RWPE2 (cell line): ENCODE data around the gene MCM10.
"Not testable (repeated sequence)": the region's sequence is repeated elsewhere in the genome, so short reads cannot be mapped to it uniquely, and the experiment has no call there.

Experiments
- ATAC-seq: fragments of 200-7000 bp; cut with Tn5 transposase; 3 replicates; pipeline ENCODE4 v1.9.1; 2021; ENCODE audit warnings: low read depth
- DNase-seq: peaks from one replicate; pipeline ENCODE4 v3.0.0-alpha.2; 2020; ENCODE audit warnings: low spot score
- H3K27ac ChIP-seq: fragments of 450-650 bp; 2 replicates; pipeline ENCODE4 v1.5.1; 2017; ENCODE audit warnings: mild to moderate bottlenecking; ENCODE audit not compliant: poor library complexity, severe bottlenecking
- H3K27me3 ChIP-seq: fragments of 250-450 bp; sonication (Bioruptor Pico); 2 replicates; pipeline ENCODE4 v1.5.1; 2021; ENCODE audit warnings: mild to moderate bottlenecking, moderate library complexity; ENCODE audit not compliant: insufficient read depth, poor library complexity, severe bottlenecking
- H3K36me3 ChIP-seq: fragments of 250-450 bp; sonication (Bioruptor Pico); 2 replicates; pipeline ENCODE4 v1.5.1; 2020; ENCODE audit warnings: low read depth, mild to moderate bottlenecking, moderate library complexity
- H3K4me1 ChIP-seq: fragments of 250-450 bp; sonication (Bioruptor Pico); 2 replicates; pipeline ENCODE4 v1.5.1; 2021; ENCODE audit warnings: mild to moderate bottlenecking, moderate library complexity; ENCODE audit not compliant: insufficient read depth, poor library complexity, severe bottlenecking
- H3K4me3 ChIP-seq: fragments of 250-450 bp; sonication (Bioruptor Pico); 2 replicates; pipeline ENCODE4 v1.5.1; 2021; ENCODE audit warnings: mild to moderate bottlenecking, moderate library complexity; ENCODE audit not compliant: severe bottlenecking
- H3K9me3 ChIP-seq: fragments of 250-450 bp; sonication (Bioruptor Pico); 2 replicates; pipeline ENCODE4 v1.5.1; 2021; ENCODE audit warnings: mild to moderate bottlenecking, moderate library complexity; ENCODE audit not compliant: severe bottlenecking
- TF ChIP-seq, protein P1 (sequence below): fragments of 450-650 bp; IDR thresholded peaks from one replicate; pipeline ENCODE4 v1.5.1; 2017; ENCODE audit warnings: mild to moderate bottlenecking, moderate library complexity; ENCODE audit not compliant: poor library complexity, severe bottlenecking

The MCM10 gene

DNA sequence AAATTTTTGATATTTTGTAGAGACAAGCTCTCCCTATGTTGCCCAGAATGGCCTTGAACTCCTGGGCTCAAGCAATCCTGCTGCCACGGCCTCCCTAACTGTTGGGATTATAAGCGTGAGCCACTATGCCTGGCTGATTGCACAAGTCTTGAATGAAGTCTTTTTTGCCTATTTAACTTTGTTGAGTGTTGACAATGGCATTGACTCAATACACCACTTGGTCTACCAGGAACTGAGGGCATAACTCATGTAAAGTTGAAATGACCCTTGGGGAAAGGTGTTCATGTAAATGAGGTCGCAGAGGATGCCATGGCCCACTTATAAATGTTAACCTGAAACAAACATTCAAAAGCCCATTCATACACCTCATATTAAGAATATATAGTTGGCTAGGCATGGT is 80.3 kb downstream of the MCM10 start:
- H3K4me3 ChIP-seq = no peak overlapping the region
- H3K4me1 ChIP-seq = no peaks in the 10 kb centered on the region
- no peaks in the 10 kb centered on the region for H3K36me3 ChIP-seq
- no peaks in the 10 kb centered on the region for H3K9me3 ChIP-seq
- no peak for DNase-seq
- no peak for ATAC-seq
- no peak overlapping the region for H3K27ac ChIP-seq
- no peaks in the 10 kb centered on the region for H3K27me3 ChIP-seq
- TF ChIP-seq, protein P1, sequence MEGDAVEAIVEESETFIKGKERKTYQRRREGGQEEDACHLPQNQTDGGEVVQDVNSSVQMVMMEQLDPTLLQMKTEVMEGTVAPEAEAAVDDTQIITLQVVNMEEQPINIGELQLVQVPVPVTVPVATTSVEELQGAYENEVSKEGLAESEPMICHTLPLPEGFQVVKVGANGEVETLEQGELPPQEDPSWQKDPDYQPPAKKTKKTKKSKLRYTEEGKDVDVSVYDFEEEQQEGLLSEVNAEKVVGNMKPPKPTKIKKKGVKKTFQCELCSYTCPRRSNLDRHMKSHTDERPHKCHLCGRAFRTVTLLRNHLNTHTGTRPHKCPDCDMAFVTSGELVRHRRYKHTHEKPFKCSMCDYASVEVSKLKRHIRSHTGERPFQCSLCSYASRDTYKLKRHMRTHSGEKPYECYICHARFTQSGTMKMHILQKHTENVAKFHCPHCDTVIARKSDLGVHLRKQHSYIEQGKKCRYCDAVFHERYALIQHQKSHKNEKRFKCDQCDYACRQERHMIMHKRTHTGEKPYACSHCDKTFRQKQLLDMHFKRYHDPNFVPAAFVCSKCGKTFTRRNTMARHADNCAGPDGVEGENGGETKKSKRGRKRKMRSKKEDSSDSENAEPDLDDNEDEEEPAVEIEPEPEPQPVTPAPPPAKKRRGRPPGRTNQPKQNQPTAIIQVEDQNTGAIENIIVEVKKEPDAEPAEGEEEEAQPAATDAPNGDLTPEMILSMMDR = no peak

DNA sequence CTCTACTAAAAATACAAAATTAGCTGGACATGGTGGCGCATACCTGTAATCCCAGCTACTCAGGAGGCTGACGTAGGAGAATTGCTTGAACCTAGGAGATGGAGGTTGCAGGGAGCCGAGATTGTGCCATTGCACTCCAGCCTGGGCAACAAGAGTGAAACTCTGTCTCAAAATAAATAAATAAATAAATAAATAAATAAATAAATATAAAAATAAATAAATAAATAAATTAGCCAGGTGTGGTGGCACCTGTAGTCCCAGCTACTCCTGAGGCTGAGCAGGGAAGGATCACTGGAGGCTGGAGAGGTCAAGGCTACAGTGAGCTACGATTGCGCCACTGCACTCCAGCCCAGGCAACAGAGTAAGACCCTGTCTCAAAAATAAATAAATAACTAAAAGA is 80.9 kb downstream of the MCM10 start:
- DNase-seq, H3K4me3 ChIP-seq, H3K27ac ChIP-seq, H3K4me1 ChIP-seq, H3K36me3 ChIP-seq, ATAC-seq, H3K27me3 ChIP-seq, H3K9me3 ChIP-seq: not testable (repeated sequence)

DNA sequence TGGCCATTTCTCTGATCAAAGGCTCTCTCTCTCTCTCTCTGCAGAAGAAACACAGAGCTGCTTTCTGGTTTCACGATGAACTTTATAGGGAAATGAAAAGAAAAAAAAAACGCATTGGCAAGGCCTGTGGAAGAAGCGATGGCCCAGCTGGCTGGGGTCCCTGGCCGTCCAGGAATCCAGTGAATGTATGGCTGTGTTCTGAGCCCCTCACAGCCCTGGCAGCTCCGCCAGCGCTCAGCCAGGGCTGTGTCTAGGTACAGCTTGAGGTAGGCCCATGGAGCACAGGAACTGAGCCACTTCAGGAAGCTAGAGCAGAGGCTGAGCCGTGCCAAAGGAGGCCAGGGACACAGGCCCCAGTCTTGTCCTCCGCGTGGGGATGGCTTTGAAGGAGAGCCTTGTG is 85.9 kb downstream of the MCM10 start:
- H3K27me3 ChIP-seq = no peaks in the 10 kb centered on the region
- H3K4me1 ChIP-seq = no peaks in the 10 kb centered on the region
- no peak overlapping the region for H3K27ac ChIP-seq
- H3K36me3 ChIP-seq = no peaks in the 10 kb centered on the region
- H3K4me3 ChIP-seq = no peak overlapping the region
- ATAC-seq (no peak), DNase-seq (no peak)
- TF ChIP-seq, protein P1 = no peak
- no peaks in the 10 kb centered on the region for H3K9me3 ChIP-seq

DNA sequence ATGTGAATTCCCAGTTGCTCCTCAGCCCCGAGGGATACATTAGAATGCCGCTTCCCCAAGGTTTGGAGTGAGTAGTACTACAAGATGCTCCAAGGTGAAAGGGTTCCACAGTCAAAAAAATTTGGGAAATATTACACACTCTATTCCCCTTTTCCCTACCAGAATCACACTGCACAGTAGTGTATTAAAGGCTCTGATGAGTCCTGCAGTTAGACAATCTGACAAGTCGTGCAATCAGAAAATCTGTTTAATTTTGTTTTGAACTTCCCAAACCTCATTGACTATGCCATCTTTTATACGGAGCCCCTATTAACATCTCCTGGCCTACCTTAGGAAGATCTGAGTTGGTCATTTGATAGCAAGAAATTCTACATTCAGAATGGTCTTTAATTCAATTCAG is 86.4 kb downstream of the MCM10 start:
- H3K27ac ChIP-seq = no peak overlapping the region
- H3K9me3 ChIP-seq = no peaks in the 10 kb centered on the region
- H3K4me3 ChIP-seq = no peak overlapping the region
- no peaks in the 10 kb centered on the region for H3K27me3 ChIP-seq
- TF ChIP-seq, protein P1 = no peak
- H3K36me3 ChIP-seq = no peaks in the 10 kb centered on the region
- no peaks in the 10 kb centered on the region for H3K4me1 ChIP-seq
- no peak for ATAC-seq
- DNase-seq = no peak

DNA sequence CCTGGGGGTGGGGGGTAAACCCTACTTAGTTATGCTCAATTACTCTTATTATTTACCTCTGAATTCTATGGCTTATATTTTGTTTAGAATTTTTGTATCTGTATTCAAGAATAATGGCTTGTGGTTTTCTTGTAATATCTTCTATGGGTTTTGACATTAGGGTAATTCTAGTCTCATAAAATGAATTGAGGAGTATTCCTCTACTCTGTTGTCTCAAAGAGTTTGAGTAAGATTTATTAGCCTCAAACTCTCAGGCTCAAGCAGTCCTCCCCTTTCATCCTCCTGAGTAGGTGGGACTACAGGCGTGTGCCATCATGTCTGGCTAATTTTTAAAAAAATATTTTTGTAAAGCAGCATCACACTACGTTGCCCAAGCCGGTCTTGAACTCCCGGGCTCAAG is 92.4 kb downstream of the MCM10 start:
- no peak overlapping the region for H3K27ac ChIP-seq
- TF ChIP-seq, protein P1 = no peak
- ATAC-seq (no peak), DNase-seq (no peak)
- no peaks in the 10 kb centered on the region for H3K9me3 ChIP-seq
- no peaks in the 10 kb centered on the region for H3K4me1 ChIP-seq
- no peaks in the 10 kb centered on the region for H3K27me3 ChIP-seq
- no peaks in the 10 kb centered on the region for H3K36me3 ChIP-seq
- H3K4me3 ChIP-seq = no peak overlapping the region

DNA sequence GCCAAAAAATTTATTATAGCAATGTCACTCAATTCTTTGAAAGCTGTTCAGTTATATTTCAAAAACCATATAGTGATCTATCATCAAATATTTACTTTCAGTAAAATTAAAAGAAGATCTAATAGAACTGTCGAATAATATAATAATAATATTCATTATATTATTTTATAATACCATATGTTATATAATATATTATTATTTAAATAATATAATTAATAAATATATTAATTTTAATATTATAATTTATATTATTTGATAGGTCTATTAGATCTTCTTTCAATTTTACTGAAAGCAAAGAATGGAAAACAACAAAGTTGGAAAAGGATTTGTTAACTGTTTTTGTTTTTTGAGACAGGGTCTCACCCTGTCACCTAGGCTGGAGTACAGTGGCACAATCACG is 95.3 kb downstream of the MCM10 start:
- Histone ChIP-seq H3K9me3 (no peaks in the 10 kb centered on the region), H3K27ac (no peak overlapping the region), H3K4me1 (no peaks in the 10 kb centered on the region), H3K27me3 (no peaks in the 10 kb centered on the region), H3K4me3 (no peak overlapping the region), H3K36me3 (no peaks in the 10 kb centered on the region)
- no peak for DNase-seq
- TF ChIP-seq, protein P1 = no peak
- ATAC-seq = no peak
